HCT116 (cell line): ENCODE data around the gene TBC1D28.
"Not testable (repeated sequence)": the region's sequence is repeated elsewhere in the genome, so short reads cannot be mapped to it uniquely, and the experiment has no call there.

Experiments used
- CTCF ChIP-seq, 3 experiments: fragments of 200-600 bp in 1 of 3; sonication (generic) in 1 of 3; IDR thresholded peaks in 2 of 3; conservative IDR thresholded peaks in 1 of 3; 2 replicates each; pipeline ENCODE4 v1.5.1; 2012 to 2017; ENCODE audit warnings: low read depth in 2 of 3, low read length in 2 of 3, antibody characterized with exemption in 1 of 3, borderline replicate concordance in 1 of 3, control low read depth in 1 of 3, mild to moderate bottlenecking in 1 of 3, mixed read lengths in 1 of 3, mixed run types in 1 of 3, moderate library complexity in 1 of 3; ENCODE audit not compliant: insufficient read depth in 1 of 3
- EGR1 ChIP-seq: IDR thresholded peaks from 2 replicates; pipeline ENCODE4 v1.6.1; 2012; ENCODE audit warnings: low read depth
- ELF1 ChIP-seq: IDR thresholded peaks from 2 replicates; pipeline ENCODE4 v1.6.1; 2012; ENCODE audit warnings: low read depth, borderline replicate concordance
- EZH2 ChIP-seq: fragments of 200-600 bp; sonication (generic); IDR thresholded peaks from 2 replicates; pipeline ENCODE4 v1.6.1; 2017; ENCODE audit warnings: antibody characterized with exemption, mixed run types
- POLR2A ChIP-seq: IDR thresholded peaks from 2 replicates; pipeline ENCODE4 v1.7.0; 2011; ENCODE audit warnings: borderline replicate concordance; ENCODE audit not compliant: insufficient read depth, insufficient read length; ENCODE audit errors: extremely low read depth
- POLR2AphosphoS5 ChIP-seq: IDR thresholded peaks from 2 replicates; pipeline ENCODE4 v1.6.1; 2011; ENCODE audit warnings: mild to moderate bottlenecking, low read depth, low read length, moderate library complexity
- SIN3A ChIP-seq: IDR thresholded peaks from 2 replicates; pipeline ENCODE4 v1.6.1; 2012; ENCODE audit warnings: low read depth
- SP1 ChIP-seq: IDR thresholded peaks from 2 replicates; pipeline ENCODE4 v1.6.1; 2012; ENCODE audit warnings: low read depth
- YY1 ChIP-seq: IDR thresholded peaks from 2 replicates; pipeline ENCODE4 v1.6.1; 2011; ENCODE audit warnings: low read length, low read depth, moderate library complexity, mild to moderate bottlenecking; ENCODE audit not compliant: insufficient replicate concordance; ENCODE audit errors: extremely low read depth
- TF ChIP-seq, protein P1 (sequence below): IDR thresholded peaks from 2 replicates; pipeline ENCODE4 v1.6.1; 2012; ENCODE audit warnings: low read depth

DNA sequence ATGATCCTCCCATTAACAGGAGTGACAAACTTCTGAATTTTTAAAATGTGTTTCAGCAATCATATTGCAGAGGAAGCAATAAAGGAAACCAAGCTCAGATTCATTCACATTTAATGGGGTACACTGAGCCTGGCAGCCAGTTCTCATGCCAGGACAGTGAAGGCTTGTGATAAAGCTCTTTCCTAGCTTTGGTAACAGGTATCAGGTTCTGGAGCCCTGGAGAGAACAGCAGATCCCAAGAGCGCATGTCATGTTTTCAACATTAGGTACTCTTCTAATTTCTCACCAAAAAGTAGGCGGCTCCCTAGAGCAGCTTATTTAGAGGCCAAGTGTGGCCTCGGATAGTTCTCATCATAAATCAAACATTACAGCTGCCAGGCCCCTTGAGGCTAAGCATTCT lies 23.3 kb upstream of the TBC1D28 start:
- not testable (repeated sequence) for TF ChIP-seq CTCF (IDR thresholded peaks at IDR 0.05 in 2 of 3, conservative IDR thresholded peaks at IDR 0.05 in 1 of 3; ENCODE audit: borderline replicate concordance in 1 of 3, insufficient read depth in 1 of 3, low read depth in 2 of 3, low read length in 2 of 3); SP1; POLR2A; EZH2; SIN3A; POLR2AphosphoS5; YY1; EGR1; ELF1
- TF ChIP-seq, protein P1, sequence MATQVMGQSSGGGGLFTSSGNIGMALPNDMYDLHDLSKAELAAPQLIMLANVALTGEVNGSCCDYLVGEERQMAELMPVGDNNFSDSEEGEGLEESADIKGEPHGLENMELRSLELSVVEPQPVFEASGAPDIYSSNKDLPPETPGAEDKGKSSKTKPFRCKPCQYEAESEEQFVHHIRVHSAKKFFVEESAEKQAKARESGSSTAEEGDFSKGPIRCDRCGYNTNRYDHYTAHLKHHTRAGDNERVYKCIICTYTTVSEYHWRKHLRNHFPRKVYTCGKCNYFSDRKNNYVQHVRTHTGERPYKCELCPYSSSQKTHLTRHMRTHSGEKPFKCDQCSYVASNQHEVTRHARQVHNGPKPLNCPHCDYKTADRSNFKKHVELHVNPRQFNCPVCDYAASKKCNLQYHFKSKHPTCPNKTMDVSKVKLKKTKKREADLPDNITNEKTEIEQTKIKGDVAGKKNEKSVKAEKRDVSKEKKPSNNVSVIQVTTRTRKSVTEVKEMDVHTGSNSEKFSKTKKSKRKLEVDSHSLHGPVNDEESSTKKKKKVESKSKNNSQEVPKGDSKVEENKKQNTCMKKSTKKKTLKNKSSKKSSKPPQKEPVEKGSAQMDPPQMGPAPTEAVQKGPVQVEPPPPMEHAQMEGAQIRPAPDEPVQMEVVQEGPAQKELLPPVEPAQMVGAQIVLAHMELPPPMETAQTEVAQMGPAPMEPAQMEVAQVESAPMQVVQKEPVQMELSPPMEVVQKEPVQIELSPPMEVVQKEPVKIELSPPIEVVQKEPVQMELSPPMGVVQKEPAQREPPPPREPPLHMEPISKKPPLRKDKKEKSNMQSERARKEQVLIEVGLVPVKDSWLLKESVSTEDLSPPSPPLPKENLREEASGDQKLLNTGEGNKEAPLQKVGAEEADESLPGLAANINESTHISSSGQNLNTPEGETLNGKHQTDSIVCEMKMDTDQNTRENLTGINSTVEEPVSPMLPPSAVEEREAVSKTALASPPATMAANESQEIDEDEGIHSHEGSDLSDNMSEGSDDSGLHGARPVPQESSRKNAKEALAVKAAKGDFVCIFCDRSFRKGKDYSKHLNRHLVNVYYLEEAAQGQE = not testable (repeated sequence)
